Motor neuron (in vitro differentiated cells): Measurements from ENCODE around the gene POTEI. TPM values are rescaled to one million over a fixed set of nuclear protein-coding genes. Genes with fewer than 3 reads are reported as not detected.
"Not testable (repeated sequence)": the region's sequence is repeated elsewhere in the genome, so short reads cannot be mapped to it uniquely, and the experiment has no call there.

ENCODE experiments used
- ATAC-seq, 8 experiments: fragments of 200-7000 bp; cut with Tn5 transposase; replicated peaks in 6 of 8; 2 replicates each; pipeline ENCODE4 v1.8.0; 2021; ENCODE audit warnings: mild to moderate bottlenecking in 8 of 8, moderate library complexity in 8 of 8
- H3K27ac ChIP-seq, 2 donors: fragments of 250-450 bp; sonication (Bioruptor Pico); 2 replicates each; pipeline ENCODE4 v1.9.0; 2021; ENCODE audit warnings: antibody characterized with exemption in 2 of 2, mild to moderate bottlenecking in 2 of 2, moderate library complexity in 1 of 2
- H3K4me1 ChIP-seq, 2 donors: fragments of 250-450 bp; sonication (Bioruptor Pico); replicated peaks in 1 of 2; 2 replicates each; pipeline ENCODE4 v1.6.1; 2021; ENCODE audit warnings: antibody characterized with exemption in 2 of 2, mild to moderate bottlenecking in 2 of 2, moderate library complexity in 1 of 2
- H3K4me3 ChIP-seq, 5 donors: fragments of 250-450 bp; sonication (Bioruptor Pico); 2 replicates each; pipeline ENCODE4 v1.9.0; 2021; ENCODE audit warnings: antibody characterized with exemption in 5 of 5, mild to moderate bottlenecking in 5 of 5, moderate library complexity in 4 of 5
- WGBS, 10 experiments: fragments of 450-650 bp; shearing (Covaris generic); methylation state at CpG; one replicate each; pipeline ENCODE4 v1.0.0; 2022; 5-methylcytosine and 5-hydroxymethylcytosine counted together
- in situ Hi-C, 9 experiments: fragments of 400-800 bp; cut with MboI; loops; one replicate each; pipeline ENCODE4 v1.15.0; 2021; ENCODE audit warnings: low sequenced_read_pairs in 9 of 9, low pct_unique_long_range_greater_than_20kb in 2 of 9; ENCODE audit not compliant: unreplicated experiment in 9 of 9
- total RNA-seq, 8 experiments: library from RNA; unstranded; fragments of 300-600 nt; gene quantifications; 2 replicates each; pipeline versions ENCODE4 v1.2.3 to v1.2.4, GENCODE V29; 2022

POTEI gene
- total RNA-seq, 8 experiments from 2014 or later: 0.08 to 2.7 (median 0.11) TPM

- ATAC-seq, in situ Hi-C loops: not testable (repeated sequence)
- 33% methylated on average over 1 of the region's 3 CpGs; no CpG with 5 or more reads in 9 of the 10 experiments for WGBS, 10 experiments
Observed at GRCh38 chr2:130451278-130451677, 57.9 kb downstream of the POTEI start.

GRCh38 chr2:130450366-130450765, 58.8 kb downstream of the POTEI start:
- H3K4me1 ChIP-seq, H3K27ac ChIP-seq, in situ Hi-C loops, ATAC-seq, H3K4me3 ChIP-seq: not testable (repeated sequence)
- WGBS, 10 experiments: no CpG with 5 or more reads among the region's 7 CpGs

More at GRCh38 chr2:130451278-130451677, 57.9 kb downstream of the POTEI start:
- H3K27ac ChIP-seq, H3K4me1 ChIP-seq, H3K4me3 ChIP-seq: not testable (repeated sequence)

GRCh38 chr2:130427631-130428030, 81.5 kb downstream of the POTEI start:
- peak overlapping the region in 4 of 5 donors; percentile 23 to 33 (median 30) for H3K4me3 ChIP-seq
- H3K4me1 ChIP-seq, in situ Hi-C loops, H3K27ac ChIP-seq: not testable (repeated sequence)
- no CpG with 5 or more reads among the region's 34 CpGs for whole genome bisulfite sequencing, 10 experiments
- ATAC-seq: peak; percentile 66 to 80 (median 74)

GRCh38 chr2:130418845-130419244, 90.3 kb downstream of the POTEI start:
- ATAC-seq, H3K27ac ChIP-seq, H3K4me1 ChIP-seq, in situ Hi-C loops, H3K4me3 ChIP-seq: not testable (repeated sequence)
- WGBS, 10 experiments: no CpG with 5 or more reads among the region's 1 CpG

- no CpG with 5 or more reads among the region's 1 CpG for WGBS, 10 experiments
- H3K27ac ChIP-seq, in situ Hi-C loops, H3K4me1 ChIP-seq, H3K4me3 ChIP-seq, ATAC-seq: not testable (repeated sequence)
Observed at GRCh38 chr2:130416693-130417092, 92.4 kb downstream of the POTEI start.

Other genes starting within 250 kb of the POTEI start
- 100 to 1,000 TPM in 2 of 8 experiments, 10 to 100 TPM in 6; 62.2 to 107 (median 94.8) TPM for gene IMP4, start 166.4 kb downstream of the POTEI start, total RNA-seq
- gene PTPN18, start 153.3 kb downstream of the POTEI start, total RNA-seq: 10 to 100 TPM; 11.7 to 34.2 (median 17.7) TPM
- 1 to 10 TPM in 1 of 8 experiments, not detected in 7; 2.3 TPM for gene CFC1B, start 11.9 kb upstream of the POTEI start, total RNA-seq
- gene CFC1, start 90.2 kb upstream of the POTEI start, total RNA-seq: 10 to 100 TPM in 1 of 8 experiments, 1 to 10 TPM in 3, under 1 TPM in 3, not detected in 1; 0.38 to 99.9 (median 2.6) TPM
- gene POTEJ, start 102.1 kb upstream of the POTEI start, total RNA-seq: under 1 TPM in 3 of 8 experiments, not detected in 5; 0.14 to 0.50 (median 0.20) TPM
- under 1 TPM in 6 of 8 experiments, not detected in 2; 0.16 to 0.66 (median 0.30) TPM for gene GPR148, start 219.7 kb upstream of the POTEI start, total RNA-seq
- 10 to 100 TPM in 2 of 8 experiments, 1 to 10 TPM in 3, under 1 TPM in 3; 0.09 to 11.3 (median 8.3) TPM for gene AMER3, start 246.2 kb upstream of the POTEI start, total RNA-seq